Peyer's patch (tissue), 4 donors: ENCODE data around the gene RPS6KA5.
"Not testable (repeated sequence)": the region's sequence is repeated elsewhere in the genome, so short reads cannot be mapped to it uniquely, and the experiment has no call there.

ENCODE experiments used
- CTCF ChIP-seq, 6 experiments: fragments of 450-650 bp in 4 of 6; fragments of 200-600 bp in 2 of 6; sonication (generic) in 1 of 6; IDR thresholded peaks; one replicate each; pipeline ENCODE4 v1.5.1; 2017 to 2019; ENCODE audit warnings: antibody characterized with exemption in 6 of 6, mild to moderate bottlenecking in 3 of 6, moderate library complexity in 1 of 6
- POLR2A ChIP-seq, 2 donors: fragments of 450-650 bp; IDR thresholded peaks; one replicate each; pipeline ENCODE4 v1.5.1; 2017; ENCODE audit warnings: antibody characterized with exemption in 2 of 2, mild to moderate bottlenecking in 2 of 2, moderate library complexity in 2 of 2

GRCh38 chr14:90840667-90841066, 219.8 kb downstream of the RPS6KA5 start:
- TF ChIP-seq CTCF, POLR2A (IDR thresholded peaks at IDR 0.05): not testable (repeated sequence)
